ENCODE results near the gene MMAA.
"Not testable (repeated sequence)": the region's sequence is repeated elsewhere in the genome, so short reads cannot be mapped to it uniquely, and the experiment has no call there.

Gene MMAA

GRCh38 chr4:145690610-145691009, 71.4 kb downstream of the MMAA start:
- H3K27ac ChIP-seq, result no peak overlapping the region
- no peak for TF ChIP-seq CTCF (IDR thresholded peaks at IDR 0.05)
- H3K27me3 ChIP-seq (ENCODE audit: control insufficient read depth, insufficient read depth, low read length), result no peaks in the 10 kb centered on the region
- no peak overlapping the region for H2AFZ ChIP-seq
- H3K79me2 ChIP-seq, result no peaks in the 10 kb centered on the region
- H3K4me2 ChIP-seq (ENCODE audit: low read length), result no peak overlapping the region
- no peak overlapping the region for H3K4me3 ChIP-seq (ENCODE audit: low read depth, low read length)
- H3K4me1 ChIP-seq, result no peaks in the 10 kb centered on the region
- H3K9ac ChIP-seq, result no peak overlapping the region
- no peaks in the 10 kb centered on the region for H3K9me3 ChIP-seq (ENCODE audit: control insufficient read depth, low read length)
- H3K36me3 ChIP-seq (ENCODE audit: control insufficient read depth, insufficient read depth, low read length), result no peaks in the 10 kb centered on the region

- not testable (repeated sequence) for H3K9me3 ChIP-seq (ENCODE audit: control insufficient read depth, low read length); H3K27ac ChIP-seq; H3K27me3 ChIP-seq (ENCODE audit: control insufficient read depth, insufficient read depth, low read length); H3K79me2 ChIP-seq; H3K4me2 ChIP-seq (ENCODE audit: low read length); H3K36me3 ChIP-seq (ENCODE audit: control insufficient read depth, insufficient read depth, low read length); H2AFZ ChIP-seq; H3K4me1 ChIP-seq; H3K4me3 ChIP-seq (ENCODE audit: low read depth, low read length); H3K9ac ChIP-seq
These were observed 72.2 kb downstream of the MMAA start for GRCh38 chr4:145691416-145691815.

GRCh38 chr4:145694929-145695328, 75.7 kb downstream of the MMAA start:
- Histone ChIP-seq H3K27me3 (ENCODE audit: control insufficient read depth, insufficient read depth, low read length) (no peaks in the 10 kb centered on the region), H3K79me2 (no peaks in the 10 kb centered on the region), H2AFZ (no peak overlapping the region), H3K4me3 (ENCODE audit: low read depth, low read length) (no peak overlapping the region), H3K4me1 (peaks cover 2% of the 10 kb centered on the region), H3K36me3 (ENCODE audit: control insufficient read depth, insufficient read depth, low read length) (no peaks in the 10 kb centered on the region), H3K9me3 (ENCODE audit: control insufficient read depth, low read length) (no peaks in the 10 kb centered on the region), H3K9ac (no peak overlapping the region), H3K27ac (no peak overlapping the region), H3K4me2 (ENCODE audit: low read length) (no peak overlapping the region)
- no peak for TF ChIP-seq CTCF (IDR thresholded peaks at IDR 0.05)

GRCh38 chr4:145697332-145697731, 78.1 kb downstream of the MMAA start:
- Histone ChIP-seq H3K4me3 (ENCODE audit: low read depth, low read length) (no peak overlapping the region), H3K79me2 (no peaks in the 10 kb centered on the region), H3K4me1 (peaks cover 2% of the 10 kb centered on the region), H3K27me3 (ENCODE audit: control insufficient read depth, insufficient read depth, low read length) (no peaks in the 10 kb centered on the region), H3K4me2 (ENCODE audit: low read length) (no peak overlapping the region), H3K9me3 (ENCODE audit: control insufficient read depth, low read length) (no peaks in the 10 kb centered on the region), H3K36me3 (ENCODE audit: control insufficient read depth, insufficient read depth, low read length) (no peaks in the 10 kb centered on the region), H3K27ac (no peak overlapping the region), H2AFZ (no peak overlapping the region), H3K9ac (no peak overlapping the region)
- TF ChIP-seq CTCF (IDR thresholded peaks at IDR 0.05), result no peak

GRCh38 chr4:145698507-145698906, 79.3 kb downstream of the MMAA start:
- no peak for TF ChIP-seq CTCF (IDR thresholded peaks at IDR 0.05)
- Histone ChIP-seq H2AFZ (no peak overlapping the region), H3K27me3 (ENCODE audit: control insufficient read depth, insufficient read depth, low read length) (no peaks in the 10 kb centered on the region), H3K27ac (no peak overlapping the region), H3K9ac (no peak overlapping the region), H3K4me2 (ENCODE audit: low read length) (no peak overlapping the region), H3K79me2 (no peaks in the 10 kb centered on the region), H3K9me3 (ENCODE audit: control insufficient read depth, low read length) (no peaks in the 10 kb centered on the region), H3K4me1 (peaks cover 2% of the 10 kb centered on the region), H3K4me3 (ENCODE audit: low read depth, low read length) (no peak overlapping the region), H3K36me3 (ENCODE audit: control insufficient read depth, insufficient read depth, low read length) (no peaks in the 10 kb centered on the region)

Measured in parathyroid adenoma (tissue), 2 donors.